Sigmoid colon (tissue), 4 donors: ENCODE results near the gene C1QTNF5.

Source experiments
- CTCF ChIP-seq, 4 experiments: fragments of 450-650 bp in 3 of 4; fragments of 200-600 bp in 1 of 4; IDR thresholded peaks; one replicate each; pipeline ENCODE4 v1.5.1; 2016 to 2019; ENCODE audit warnings: antibody characterized with exemption in 4 of 4, mild to moderate bottlenecking in 3 of 4, moderate library complexity in 2 of 4
- EP300 ChIP-seq, 4 donors: sonication (generic); formaldehyde crosslinking; IDR thresholded peaks; one replicate each; pipeline ENCODE4 v1.6.1; 2017; ENCODE audit warnings: antibody characterized with exemption in 4 of 4
- POLR2A ChIP-seq, 2 donors: fragments of 450-650 bp; IDR thresholded peaks; one replicate each; pipeline ENCODE4 v1.6.1; 2016; ENCODE audit warnings: antibody characterized with exemption in 2 of 2, mild to moderate bottlenecking in 2 of 2, moderate library complexity in 2 of 2

GRCh38 chr11:119310682-119311052 is 30.0 kb downstream of the C1QTNF5 start:
- TF ChIP-seq CTCF (IDR thresholded peaks at IDR 0.05) (no peak), EP300 (IDR thresholded peaks at IDR 0.05) (no peak), POLR2A (IDR thresholded peaks at IDR 0.05) (no peak)
